ENCODE results near the gene TBCA. TPM values are rescaled to one million over a fixed set of nuclear protein-coding genes. Genes with fewer than 3 reads are reported as not detected.

The TBCA gene
- total and polyA plus RNA-seq, 9 of the 15 experiments (the other 6 are each of a cell fraction or from before 2014, with no cell fraction given), result 164 to 661 (median 334) TPM

- TF ChIP-seq RERE (CRISPR knock-in tag; IDR thresholded peaks at IDR 0.05; ENCODE audit: borderline replicate concordance) (no peak), DACH1 (IDR thresholded peaks at IDR 0.05; ENCODE audit: partially characterized antibody) (no peak), KLF13 (tag; IDR thresholded peaks at IDR 0.05; ENCODE audit: borderline replicate concordance, low read depth) (no peak), SMAD2 (IDR thresholded peaks at IDR 0.05; ENCODE audit: low read depth, low read length) (no peak), BRF2 (IDR thresholded peaks at IDR 0.05; ENCODE audit: borderline replicate concordance, insufficient read depth, insufficient read length) (no peak), ZNF592 (IDR thresholded peaks at IDR 0.05) (no peak), E2F4 (CRISPR knock-in tag; IDR thresholded peaks at IDR 0.05; ENCODE audit: low read depth) (no peak), ILF3 (IDR thresholded peaks at IDR 0.05; ENCODE audit: borderline replicate concordance) (no peak), RREB1 (CRISPR knock-in tag; IDR thresholded peaks at IDR 0.05) (no peak)
Observed at GRCh38 chr5:77698920-77699319, 77.2 kb downstream of the TBCA start (continued).
